Mesenchymal stem cell (in vitro differentiated cells and primary cell): ENCODE data around the gene WDR93.

Experiments
- DNase-seq: peaks from one replicate; pipeline ENCODE4 v3.0.0-alpha.2; 2013
- H2AFZ ChIP-seq: one replicate; pipeline ENCODE4 v1.6.1; 2013; ENCODE audit warnings: low read depth, mild to moderate bottlenecking, control low read depth, inconsistent platforms, low read length, moderate library complexity
- H2AK5ac ChIP-seq: 2 replicates; pipeline ENCODE4 v1.6.1; 2013; ENCODE audit warnings: low read length, moderate library complexity, mild to moderate bottlenecking, inconsistent platforms; ENCODE audit not compliant: severe bottlenecking
- H2BK120ac ChIP-seq: one replicate; pipeline ENCODE4 v1.6.1; 2013; ENCODE audit warnings: low read depth, mild to moderate bottlenecking, inconsistent platforms, low read length, moderate library complexity
- H2BK12ac ChIP-seq, 2 experiments: one replicate each; pipeline ENCODE4 v1.6.1; 2013; ENCODE audit warnings: inconsistent platforms in 2 of 2, low read length in 2 of 2, mild to moderate bottlenecking in 2 of 2, moderate library complexity in 2 of 2, control low read depth in 1 of 2
- H2BK15ac ChIP-seq: one replicate; pipeline ENCODE4 v1.6.1; 2013; ENCODE audit warnings: mild to moderate bottlenecking, low read depth, inconsistent platforms; ENCODE audit not compliant: poor library complexity, severe bottlenecking
- H2BK5ac ChIP-seq: 2 replicates; pipeline ENCODE4 v1.6.1; 2013; ENCODE audit warnings: low read depth, mild to moderate bottlenecking, low read length, control low read depth, inconsistent platforms; ENCODE audit not compliant: poor library complexity, severe bottlenecking
- H3K14ac ChIP-seq, 2 experiments: one replicate each; pipeline ENCODE4 v1.6.1; 2013; ENCODE audit warnings: inconsistent platforms in 2 of 2, low read length in 2 of 2, control low read depth in 1 of 2, mild to moderate bottlenecking in 1 of 2, moderate library complexity in 1 of 2
- H3K18ac ChIP-seq, 2 experiments: one replicate each; pipeline ENCODE4 v1.6.1; 2013; ENCODE audit warnings: inconsistent platforms in 2 of 2, low read length in 2 of 2, control low read depth in 1 of 2, low read depth in 1 of 2, mild to moderate bottlenecking in 1 of 2
- H3K23ac ChIP-seq, 2 experiments: one replicate each; pipeline ENCODE4 v1.6.1; 2013; ENCODE audit warnings: inconsistent platforms in 2 of 2, low read length in 2 of 2, mild to moderate bottlenecking in 2 of 2, moderate library complexity in 2 of 2, control low read depth in 1 of 2
- H3K27ac ChIP-seq: 2 replicates; pipeline ENCODE4 v1.5.1; 2013; ENCODE audit warnings: mild to moderate bottlenecking, moderate library complexity, low read length, control low read depth, inconsistent platforms; ENCODE audit not compliant: poor library complexity, severe bottlenecking
- H3K27me3 ChIP-seq, 2 experiments: 2 replicates each; pipeline versions ENCODE4 v1.6.1 to v1.7.0; 2013; ENCODE audit warnings: low read length in 2 of 2, mild to moderate bottlenecking in 2 of 2, moderate library complexity in 2 of 2, control low read depth in 1 of 2, inconsistent platforms in 1 of 2; ENCODE audit not compliant: control insufficient read depth in 1 of 2, insufficient read depth in 1 of 2
- H3K36me3 ChIP-seq, 2 experiments: 2 replicates each; pipeline versions ENCODE4 v1.6.1 to v1.7.0; 2013; ENCODE audit warnings: low read length in 2 of 2, control low read depth in 1 of 2, inconsistent platforms in 1 of 2, low read depth in 1 of 2, mild to moderate bottlenecking in 1 of 2; ENCODE audit not compliant: insufficient read depth in 2 of 2, control insufficient read depth in 1 of 2
- H3K4ac ChIP-seq, 2 experiments: one replicate each; pipeline ENCODE4 v1.6.1; 2013; ENCODE audit warnings: inconsistent platforms in 2 of 2, low read length in 2 of 2, mild to moderate bottlenecking in 2 of 2, moderate library complexity in 2 of 2, control low read depth in 1 of 2, low read depth in 1 of 2
- H3K4me1 ChIP-seq: 2 replicates; pipeline ENCODE4 v1.6.1; 2013; ENCODE audit warnings: low read depth, low read length, control low read depth; ENCODE audit not compliant: control insufficient read depth, insufficient read depth
- H3K4me2 ChIP-seq: 2 replicates; pipeline ENCODE4 v1.6.1; 2013; ENCODE audit warnings: low read length, mild to moderate bottlenecking, inconsistent platforms; ENCODE audit not compliant: poor library complexity, severe bottlenecking
- H3K4me3 ChIP-seq, 2 experiments: 2 replicates each; pipeline versions ENCODE4 v1.5.1 to v1.7.0; 2013; ENCODE audit warnings: low read length in 2 of 2, mild to moderate bottlenecking in 2 of 2, control low read depth in 1 of 2, low read depth in 1 of 2; ENCODE audit not compliant: insufficient read depth in 1 of 2
- H3K79me1 ChIP-seq: replicated peaks from 2 replicates; pipeline ENCODE4 v1.6.1; 2013; ENCODE audit warnings: mild to moderate bottlenecking, control low read depth, low read length, inconsistent platforms; ENCODE audit not compliant: poor library complexity, severe bottlenecking
- H3K9ac ChIP-seq: 2 replicates; pipeline ENCODE4 v1.7.0; 2013; ENCODE audit warnings: mild to moderate bottlenecking, low read length, moderate library complexity
- H3K9me3 ChIP-seq: 2 replicates; pipeline ENCODE4 v1.7.0; 2013; ENCODE audit warnings: mild to moderate bottlenecking, low read length; ENCODE audit not compliant: control insufficient read depth
- H4K8ac ChIP-seq: one replicate; pipeline ENCODE4 v1.6.1; 2013; ENCODE audit warnings: inconsistent platforms, mild to moderate bottlenecking, low read length, moderate library complexity
- H4K91ac ChIP-seq: one replicate; pipeline ENCODE4 v1.6.1; 2013; ENCODE audit warnings: mild to moderate bottlenecking, low read length, inconsistent platforms
- WGBS: methylation state at CpG from one replicate; pipeline ENCODE4 v1.1.7; 2013; ENCODE audit warnings: mixed read lengths; 5-methylcytosine and 5-hydroxymethylcytosine counted together

WDR93 gene

GRCh38 chr15:89669941-89670340 lies 20.7 kb upstream of the WDR93 start:
- H3K4me3 ChIP-seq: no peak overlapping the region
- no peak overlapping the region for H3K23ac ChIP-seq
- no peaks in the 10 kb centered on the region for H3K27me3 ChIP-seq
- H3K4me2 ChIP-seq: no peak overlapping the region
- no peak overlapping the region for H2AFZ ChIP-seq
- H3K9me3 ChIP-seq: no peaks in the 10 kb centered on the region
- WGBS: 92% methylated on average over 15 of the region's 15 CpGs
- no peaks in the 10 kb centered on the region for H3K79me1 ChIP-seq
- H4K91ac ChIP-seq: no peak overlapping the region
- no peak overlapping the region for H3K14ac ChIP-seq
- H3K4me1 ChIP-seq: peaks cover 9% of the 10 kb centered on the region
- H2AK5ac ChIP-seq: no peak overlapping the region
- H4K8ac ChIP-seq: peak overlapping the region; percentile 20
- no peak for DNase-seq
- H3K18ac ChIP-seq: no peak overlapping the region
- peaks cover 0 to 4% of the 10 kb centered on the region in 2 experiments for H3K36me3 ChIP-seq
- H2BK12ac ChIP-seq: no peak overlapping the region
- H3K9ac ChIP-seq: no peak overlapping the region
- no peak overlapping the region for H2BK5ac ChIP-seq
- no peak overlapping the region for H3K27ac ChIP-seq
- no peak overlapping the region for H3K4ac ChIP-seq
- H2BK15ac ChIP-seq: no peak overlapping the region
- H2BK120ac ChIP-seq: no peak overlapping the region

GRCh38 chr15:89670971-89671560 lies 19.5 kb upstream of the WDR93 start:
- Histone ChIP-seq H3K36me3 (peaks cover 0 to 4% of the 10 kb centered on the region in 2 experiments), H3K9ac (no peak overlapping the region), H3K9me3 (no peaks in the 10 kb centered on the region), H2AK5ac (no peak overlapping the region), H3K79me1 (no peaks in the 10 kb centered on the region), H3K23ac (no peak overlapping the region), H2BK15ac (no peak overlapping the region), H3K4me1 (peaks cover 2% of the 10 kb centered on the region), H3K4me3 (no peak overlapping the region), H3K4me2 (no peak overlapping the region), H3K27ac (no peak overlapping the region), H2BK12ac (no peak overlapping the region), H3K27me3 (no peaks in the 10 kb centered on the region), H2BK5ac (no peak overlapping the region), H4K91ac (no peak overlapping the region), H3K14ac (no peak overlapping the region), H2BK120ac (no peak overlapping the region), H3K18ac (no peak overlapping the region), H3K4ac (no peak overlapping the region), H2AFZ (no peak overlapping the region), H4K8ac (no peak overlapping the region)
- 87% methylated on average over 12 of the region's 12 CpGs for WGBS
- no peak for DNase-seq

- Histone ChIP-seq H4K91ac (no peak overlapping the region), H3K36me3 (peaks cover 0 to 4% of the 10 kb centered on the region in 2 experiments), H3K23ac (no peak overlapping the region), H3K79me1 (no peaks in the 10 kb centered on the region), H3K14ac (no peak overlapping the region), H3K4ac (no peak overlapping the region), H2AFZ (no peak overlapping the region), H3K4me2 (no peak overlapping the region), H3K27me3 (no peaks in the 10 kb centered on the region), H3K9ac (no peak overlapping the region), H2BK5ac (no peak overlapping the region), H2BK15ac (no peak overlapping the region), H4K8ac (no peak overlapping the region), H3K9me3 (no peaks in the 10 kb centered on the region), H2AK5ac (no peak overlapping the region), H2BK12ac (no peak overlapping the region), H3K27ac (no peak overlapping the region), H3K18ac (peak overlapping the region in 1 of 2 experiments; percentile 38), H3K4me1 (no peaks in the 10 kb centered on the region), H2BK120ac (no peak overlapping the region), H3K4me3 (no peak overlapping the region)
- no peak for DNase-seq
- WGBS: 57% methylated on average over 3 of the region's 4 CpGs
Measured at GRCh38 chr15:89671687-89672086, 18.9 kb upstream of the WDR93 start.

- H4K91ac ChIP-seq: no peak overlapping the region
- no peak for DNase-seq
- no peaks in the 10 kb centered on the region for H3K36me3 ChIP-seq
- no peak overlapping the region for H2AFZ ChIP-seq
- H2AK5ac ChIP-seq: no peak overlapping the region
- H2BK5ac ChIP-seq: no peak overlapping the region
- H3K9me3 ChIP-seq: no peaks in the 10 kb centered on the region
- no peaks in the 10 kb centered on the region for H3K27me3 ChIP-seq
- 82% methylated on average over 12 of the region's 12 CpGs for WGBS
- H2BK12ac ChIP-seq: no peak overlapping the region
- no peak overlapping the region for H3K23ac ChIP-seq
- no peak overlapping the region for H2BK120ac ChIP-seq
- H3K79me1 ChIP-seq: no peaks in the 10 kb centered on the region
- H3K4me3 ChIP-seq: no peak overlapping the region
- no peak overlapping the region for H3K4me2 ChIP-seq
- no peak overlapping the region for H3K9ac ChIP-seq
- H3K27ac ChIP-seq: no peak overlapping the region
- H3K18ac ChIP-seq: peak overlapping the region in 1 of 2 experiments; percentile 38
- H3K4ac ChIP-seq: no peak overlapping the region
- H3K14ac ChIP-seq: no peak overlapping the region
- no peak overlapping the region for H2BK15ac ChIP-seq
- H3K4me1 ChIP-seq: no peaks in the 10 kb centered on the region
- peak overlapping the region; percentile 22 for H4K8ac ChIP-seq
Measured at GRCh38 chr15:89672221-89673164, 18.1 kb upstream of the WDR93 start.
